GM18870 (cell line): ENCODE data around the gene CNTN5.

Experiments
- ATAC-seq: cut with Tn5 transposase; IDR thresholded peaks from one replicate; pipeline ENCODE4 v1.9.1; 2021; ENCODE audit warnings: moderate library complexity; ENCODE audit not compliant: unreplicated experiment

CNTN5 gene

DNA sequence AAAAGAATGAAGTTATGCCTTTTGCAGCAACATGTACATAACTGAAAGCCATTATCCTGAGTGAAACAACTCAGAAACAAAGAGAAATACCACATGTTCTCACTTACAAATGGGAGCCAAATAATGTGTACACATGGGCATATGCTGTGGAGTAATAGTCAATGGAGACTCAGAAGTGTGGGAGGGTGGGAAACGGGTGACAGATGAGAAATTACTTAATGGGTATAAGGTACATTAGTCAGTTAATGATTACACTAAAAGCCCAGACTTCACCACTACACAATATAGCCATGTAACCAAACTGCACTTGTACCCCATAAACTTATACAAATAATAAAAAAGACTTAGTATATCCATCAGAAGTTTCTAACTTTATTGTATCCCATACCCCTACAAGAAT lies 992.3 kb downstream of the CNTN5 start:
- ATAC-seq, result no peak

GRCh38 chr11:100031973-100032372 lies 1011.2 kb downstream of the CNTN5 start:
- no peak for ATAC-seq

GRCh38 chr11:100061006-100061405 lies 1040.3 kb downstream of the CNTN5 start:
- no peak for ATAC-seq

- no peak for ATAC-seq
Observed at GRCh38 chr11:100066399-100066798, 1045.7 kb downstream of the CNTN5 start.

- ATAC-seq, result no peak
Observed at GRCh38 chr11:100068116-100068515, 1047.4 kb downstream of the CNTN5 start.

DNA sequence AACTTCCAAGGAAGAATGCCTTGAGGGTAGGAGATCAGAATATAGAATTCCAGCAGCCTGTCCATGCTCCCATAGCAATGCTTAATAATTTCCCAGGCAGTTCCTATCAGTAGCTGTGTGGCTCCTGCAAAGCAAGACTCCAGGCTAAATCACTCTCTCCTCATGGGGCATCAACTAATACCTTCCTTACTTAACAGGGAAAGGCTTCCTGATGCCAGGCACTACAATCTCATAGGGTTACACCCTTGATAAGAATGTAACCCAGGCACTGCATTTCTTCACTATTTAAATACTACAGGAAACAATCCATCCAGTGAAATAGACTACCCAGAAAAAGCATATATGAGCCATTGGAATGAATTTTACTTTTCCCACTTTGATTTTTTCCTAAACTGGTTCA lies 1051.4 kb downstream of the CNTN5 start:
- no peak for ATAC-seq

- ATAC-seq, result no peak
Observed at GRCh38 chr11:100080381-100080780, 1059.6 kb downstream of the CNTN5 start.

DNA sequence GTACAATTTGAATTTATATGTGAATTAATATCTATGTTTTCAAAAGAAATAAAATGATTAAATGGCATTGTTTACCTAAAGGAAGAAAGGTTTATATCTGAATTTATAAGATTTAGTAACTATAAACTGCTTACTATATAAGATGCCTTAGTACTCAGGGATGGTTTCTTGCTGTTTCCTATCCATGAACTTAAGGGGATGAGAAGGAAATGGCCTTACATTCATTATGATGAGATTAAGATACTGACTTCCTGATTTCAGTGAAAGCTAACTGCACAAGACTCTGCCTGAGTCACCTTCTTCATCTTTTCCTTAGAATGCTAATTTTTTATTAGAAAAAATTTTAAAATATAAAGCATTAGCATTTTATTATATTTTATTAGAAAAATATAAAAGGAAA lies 1060.1 kb downstream of the CNTN5 start:
- no peak for ATAC-seq

- no peak for ATAC-seq
Observed at GRCh38 chr11:100093698-100094097, 1072.9 kb downstream of the CNTN5 start.

GRCh38 chr11:100094121-100094865 lies 1073.5 kb downstream of the CNTN5 start:
- ATAC-seq, result no peak

GRCh38 chr11:100095809-100096208 lies 1075.1 kb downstream of the CNTN5 start:
- no peak for ATAC-seq

GRCh38 chr11:100098560-100098959 lies 1077.8 kb downstream of the CNTN5 start:
- no peak for ATAC-seq

DNA sequence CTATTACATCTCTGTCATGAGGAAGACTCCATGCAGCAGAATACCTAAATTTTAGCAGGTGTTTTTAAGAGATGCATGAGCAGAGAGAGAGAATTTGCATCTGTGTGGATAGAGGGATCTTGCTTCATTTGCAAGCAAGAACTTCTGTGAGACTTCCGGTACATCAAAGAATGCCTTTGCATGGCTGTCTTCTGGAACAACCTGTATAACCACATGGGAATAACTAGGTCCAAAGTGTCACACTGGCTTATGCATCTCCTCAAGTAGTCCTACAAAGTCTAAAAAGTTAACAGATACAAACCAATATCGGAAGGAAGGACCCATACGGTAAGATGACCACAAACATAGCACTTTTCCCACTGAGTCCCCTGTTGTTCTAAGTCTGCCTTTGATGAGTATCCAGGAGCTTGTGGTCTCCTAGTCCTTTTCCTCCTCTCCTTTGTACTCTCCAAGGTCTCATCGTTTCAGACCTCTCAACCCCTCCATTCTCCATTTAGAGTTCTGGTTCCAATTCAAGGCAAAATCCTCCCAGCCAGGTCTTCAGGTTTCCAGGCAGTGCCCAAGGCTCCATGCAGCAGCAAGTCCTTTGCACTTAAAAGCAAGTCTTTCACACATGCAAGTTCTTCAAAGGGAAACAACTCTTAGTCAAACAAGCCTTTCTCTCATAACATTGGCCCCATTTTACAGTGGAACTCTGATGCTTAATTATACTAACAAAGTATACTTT lies 1084.7 kb downstream of the CNTN5 start:
- ATAC-seq, result no peak

DNA sequence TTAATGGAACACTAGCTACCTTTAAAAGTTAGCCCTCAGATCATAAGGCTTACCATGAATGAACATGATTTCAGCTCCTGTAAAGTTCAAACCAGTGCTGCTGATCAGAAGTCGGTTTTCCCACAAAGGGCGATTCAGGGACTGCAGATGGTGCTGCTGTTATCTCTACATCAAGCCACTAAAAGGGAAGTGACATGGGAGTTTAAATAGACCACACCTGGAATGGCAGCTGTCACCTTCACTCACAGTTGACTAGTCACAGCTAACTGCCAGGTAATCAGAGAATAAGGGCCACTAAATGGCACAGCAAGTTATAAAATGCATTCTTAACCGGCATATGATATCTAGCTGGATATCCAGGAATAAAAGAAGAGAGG lies 1085.2 kb downstream of the CNTN5 start:
- ATAC-seq, result no peak

DNA sequence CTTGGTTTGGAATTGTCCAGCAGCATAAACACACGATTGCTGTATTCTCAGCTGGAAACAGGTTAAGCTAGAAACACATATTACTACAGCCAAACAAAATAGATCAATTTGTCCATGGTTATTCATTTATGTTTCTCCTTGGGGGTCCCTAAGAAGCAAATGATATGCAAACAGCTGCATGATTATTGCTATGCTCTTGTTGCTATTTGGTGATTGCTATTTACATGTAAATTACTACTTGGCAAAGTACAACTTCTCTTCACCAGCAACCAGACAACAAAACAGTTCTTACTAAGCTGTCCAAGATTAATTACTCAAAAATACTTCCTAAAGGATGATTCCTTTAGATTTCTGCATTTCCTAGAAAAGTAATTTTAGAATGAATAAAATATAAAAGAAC lies 1098.4 kb downstream of the CNTN5 start:
- no peak for ATAC-seq

DNA sequence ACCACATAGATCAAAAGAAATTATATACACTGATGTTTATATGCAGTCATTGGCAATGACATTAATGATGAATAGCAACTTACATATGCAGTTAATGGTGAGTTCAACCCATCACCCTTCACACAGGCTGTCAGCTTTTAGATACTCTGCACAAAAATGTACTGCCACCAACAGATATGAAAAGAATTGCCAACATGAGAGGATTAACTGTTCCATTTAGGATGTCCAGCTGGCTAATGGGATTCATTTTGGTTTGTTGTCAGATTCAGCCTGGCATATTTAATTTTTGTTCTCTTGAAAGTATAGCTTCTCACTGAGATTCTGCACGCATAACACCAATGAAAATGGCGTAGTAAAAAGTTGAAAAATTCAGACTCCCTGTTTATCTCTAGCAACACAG lies 1112.4 kb downstream of the CNTN5 start:
- no peak for ATAC-seq

GRCh38 chr11:100141201-100141600 lies 1120.5 kb downstream of the CNTN5 start:
- no peak for ATAC-seq

- ATAC-seq, result no peak
Observed at GRCh38 chr11:100151944-100152343, 1131.2 kb downstream of the CNTN5 start.

DNA sequence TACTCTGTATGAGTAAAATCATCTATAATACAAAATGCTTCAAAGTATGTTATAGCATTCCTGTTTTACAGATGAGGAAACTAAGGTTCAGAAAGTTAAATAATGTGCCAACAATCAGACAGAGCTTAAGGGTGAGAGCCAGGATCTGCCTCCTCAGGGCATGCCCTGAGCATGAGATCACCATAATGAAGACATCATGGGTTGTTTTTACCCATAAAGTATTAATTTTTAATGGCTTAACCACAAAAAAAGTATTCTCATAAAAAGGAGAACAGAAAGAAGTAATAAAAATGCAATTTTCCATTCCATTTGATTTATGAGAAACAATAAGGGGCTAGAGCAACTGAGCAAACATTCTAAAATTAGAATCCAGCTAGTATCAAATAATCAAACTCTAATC lies 1132.0 kb downstream of the CNTN5 start:
- no peak for ATAC-seq

DNA sequence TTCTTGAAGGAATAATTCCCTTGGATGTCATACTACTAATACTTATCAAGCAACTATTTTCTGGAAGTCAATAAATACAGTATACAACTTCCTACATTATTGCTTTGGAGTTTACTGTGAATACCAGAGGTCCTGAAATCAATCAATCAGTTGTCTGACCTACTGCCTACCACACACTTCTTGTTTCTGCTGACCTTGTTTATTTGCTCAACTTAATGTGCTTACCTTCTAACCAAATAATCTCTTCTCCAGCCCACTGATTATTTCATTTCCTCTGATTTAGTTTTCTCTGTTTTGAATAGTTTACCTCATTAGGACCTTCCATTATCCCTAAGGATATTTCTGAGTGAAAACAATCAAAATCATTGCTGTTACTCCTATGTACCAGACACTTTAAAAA lies 1142.7 kb downstream of the CNTN5 start:
- no peak for ATAC-seq

GRCh38 chr11:100174881-100175280 lies 1154.1 kb downstream of the CNTN5 start:
- no peak for ATAC-seq

- ATAC-seq, result no peak
Observed at GRCh38 chr11:100176456-100176855, 1155.7 kb downstream of the CNTN5 start.

- ATAC-seq, result no peak
Observed at GRCh38 chr11:100177651-100178050, 1156.9 kb downstream of the CNTN5 start.
